Lung microvascular endothelial cell (primary cell): Measurements from ENCODE around the gene HNRNPM. TPM values are rescaled to one million over a fixed set of nuclear protein-coding genes. Genes with fewer than 3 reads are reported as not detected.

Source experiments
- DNase-seq, 2 donors: peaks; one replicate each; pipeline versions ENCODE4 v3.0.0 to v3.0.0-alpha.2; 2010; ENCODE audit warnings: low read depth in 2 of 2
- total RNA-seq: library from RNA; depleted of rRNA; stranded (reverse); fragments of >200 nt; gene quantifications from 2 replicates; pipeline ENCODE4 v1.2.1, GENCODE V29; 2014

Gene HNRNPM
- total RNA-seq, 1 donor from 2014 or later: 45.8 TPM

GRCh38 chr19:8485561-8486371 is 41.0 kb downstream of the HNRNPM start:
- no peak for DNase-seq

DNA sequence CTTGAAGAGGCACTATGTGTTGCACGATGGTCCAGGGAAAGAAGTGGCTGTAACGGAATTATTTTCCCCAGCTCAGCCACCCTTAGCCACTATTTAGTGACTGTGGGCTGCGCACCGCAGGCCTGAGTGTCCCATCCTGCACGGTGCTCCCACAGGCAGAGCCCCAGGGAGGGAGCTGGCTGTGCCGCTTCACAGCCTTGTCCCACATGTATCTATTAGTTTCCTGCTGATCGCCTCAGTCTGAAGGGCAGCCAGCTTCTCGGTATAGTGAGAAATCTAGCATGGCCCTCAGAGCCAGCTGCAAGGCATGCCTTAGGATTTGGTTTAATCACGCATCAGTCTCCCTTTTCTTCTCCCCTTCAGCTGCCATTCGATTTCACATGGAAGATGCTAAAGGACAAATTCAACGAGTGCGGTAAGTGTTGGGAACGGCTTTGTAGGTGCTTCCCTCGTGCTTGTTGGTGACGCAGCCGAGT is 41.9 kb downstream of the HNRNPM start:
- DNase-seq: no peak

DNA sequence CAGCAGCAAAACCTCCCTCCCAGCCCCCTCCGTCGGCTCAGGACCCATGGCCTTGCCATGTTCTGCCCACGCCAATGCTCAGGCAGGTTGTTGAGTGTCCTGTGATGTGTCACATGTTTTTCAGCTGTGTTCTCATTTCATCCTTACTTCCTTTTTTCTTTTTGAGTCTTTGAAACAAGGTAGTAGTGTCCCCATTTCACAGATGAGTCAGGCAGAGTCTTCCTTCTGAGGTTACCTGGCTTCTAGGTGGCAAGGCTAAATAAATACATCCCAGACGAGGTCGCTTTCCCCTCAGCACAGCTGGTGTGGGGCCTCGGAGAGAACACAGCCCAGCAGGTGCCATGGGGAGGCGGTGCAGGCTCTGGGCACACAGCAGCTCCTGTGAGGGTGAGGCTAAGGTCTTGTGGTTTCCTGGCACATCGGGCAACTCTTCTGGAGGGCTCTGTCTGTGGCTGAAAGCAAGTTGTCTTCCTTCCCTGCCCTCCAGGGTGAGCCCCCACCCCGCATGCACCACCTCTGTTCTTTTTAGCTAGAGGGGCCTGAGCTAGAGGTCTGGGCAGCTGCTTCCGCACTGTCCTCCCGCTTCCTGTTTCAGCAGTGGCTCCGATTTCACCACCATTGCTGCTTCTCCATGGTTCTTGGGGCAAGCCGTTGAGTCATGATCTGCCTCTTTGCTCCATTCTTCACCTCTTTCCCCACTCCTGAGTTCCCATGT is 42.5 kb downstream of the HNRNPM start:
- no peak for DNase-seq

- no peak for DNase-seq
Measured at GRCh38 chr19:8488365-8488764, 43.6 kb downstream of the HNRNPM start.

DNA sequence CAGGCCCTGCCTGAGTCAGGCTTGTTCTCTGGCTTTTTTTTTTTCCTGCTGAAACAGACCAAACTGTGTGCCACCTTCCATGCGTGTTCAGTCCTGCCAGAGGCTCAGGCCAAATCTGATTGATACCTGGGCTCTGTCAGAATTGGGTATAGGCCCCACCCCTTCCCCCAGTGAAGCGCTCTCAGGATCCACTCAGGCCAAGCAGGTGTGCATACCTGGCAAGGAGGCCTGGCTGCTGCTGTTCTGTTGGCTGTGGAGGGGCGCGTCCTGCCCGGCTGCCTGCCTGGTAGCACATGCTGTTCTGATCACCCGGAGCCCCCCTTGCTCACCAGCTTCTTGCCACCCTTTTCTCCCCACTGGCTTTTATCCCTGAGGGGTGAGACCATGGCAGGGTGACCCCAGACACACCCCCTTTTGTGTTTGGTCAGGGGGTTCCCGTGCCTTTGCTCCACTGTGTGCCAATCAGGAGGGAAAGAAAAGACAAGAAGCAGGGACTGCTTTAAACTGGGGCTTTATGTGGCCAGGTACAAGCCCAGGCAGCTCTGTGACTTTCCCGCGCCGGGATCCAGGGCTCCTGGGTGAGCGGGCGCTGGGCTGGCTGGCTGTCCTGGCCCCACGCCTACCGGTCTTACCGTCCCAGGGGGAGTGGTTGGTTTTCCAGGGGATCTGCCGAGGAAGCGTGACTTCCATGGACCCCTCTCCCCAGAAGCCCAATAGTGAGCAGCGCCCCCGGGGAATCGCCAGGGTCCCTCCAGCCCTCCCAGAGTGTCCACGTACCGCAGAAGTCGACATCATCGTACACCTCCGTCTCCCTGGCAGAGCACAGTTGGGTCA is 45.0 kb downstream of the HNRNPM start:
- DNase-seq: no peak

GRCh38 chr19:8490395-8490760 is 45.6 kb downstream of the HNRNPM start:
- no peak for DNase-seq

DNA sequence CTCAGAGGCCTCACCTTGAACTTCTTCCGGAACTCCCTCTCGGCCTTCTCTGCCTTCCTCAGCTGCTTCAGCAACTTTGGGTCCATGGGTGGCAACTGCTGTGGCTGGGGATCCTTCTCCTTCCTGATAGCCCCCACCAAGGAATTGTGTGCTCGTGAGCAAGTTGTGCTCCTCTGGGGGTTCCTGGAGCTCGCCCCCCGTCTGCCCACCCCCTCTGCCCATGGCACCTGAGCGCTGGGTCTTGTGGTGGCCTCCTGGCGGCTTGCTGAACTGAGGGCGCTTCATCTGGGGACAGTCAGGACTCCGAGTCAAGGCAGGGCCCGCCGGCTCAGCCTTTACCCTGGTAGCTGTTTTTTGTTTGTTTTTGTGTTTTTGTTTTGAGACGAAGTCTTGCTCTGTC is 46.1 kb downstream of the HNRNPM start:
- DNase-seq: no peak

- no peak for DNase-seq
Measured at GRCh38 chr19:8491574-8491973, 46.8 kb downstream of the HNRNPM start.

DNA sequence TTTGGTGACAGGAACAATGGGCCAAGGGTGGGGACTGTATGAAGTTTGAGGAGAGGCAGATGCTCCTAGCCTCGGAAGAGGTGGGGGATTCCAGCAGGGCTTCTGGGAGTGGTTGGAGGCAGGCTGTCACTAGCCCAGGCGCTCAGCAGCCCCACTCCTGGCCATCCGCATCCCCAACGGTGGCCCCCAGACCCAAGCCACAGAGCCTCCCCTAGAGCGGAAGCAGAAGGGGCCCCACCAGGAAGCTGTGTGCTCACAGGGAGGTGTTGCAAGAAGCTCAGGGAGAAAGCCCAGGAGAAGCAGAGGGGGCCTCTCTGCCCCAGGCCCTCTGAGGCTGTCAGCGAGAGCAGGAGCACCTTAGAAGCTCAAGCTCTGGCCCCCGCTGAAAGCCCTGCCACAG is 49.4 kb downstream of the HNRNPM start:
- no peak for DNase-seq

GRCh38 chr19:8498295-8498694 is 53.5 kb downstream of the HNRNPM start:
- DNase-seq: no peak

DNA sequence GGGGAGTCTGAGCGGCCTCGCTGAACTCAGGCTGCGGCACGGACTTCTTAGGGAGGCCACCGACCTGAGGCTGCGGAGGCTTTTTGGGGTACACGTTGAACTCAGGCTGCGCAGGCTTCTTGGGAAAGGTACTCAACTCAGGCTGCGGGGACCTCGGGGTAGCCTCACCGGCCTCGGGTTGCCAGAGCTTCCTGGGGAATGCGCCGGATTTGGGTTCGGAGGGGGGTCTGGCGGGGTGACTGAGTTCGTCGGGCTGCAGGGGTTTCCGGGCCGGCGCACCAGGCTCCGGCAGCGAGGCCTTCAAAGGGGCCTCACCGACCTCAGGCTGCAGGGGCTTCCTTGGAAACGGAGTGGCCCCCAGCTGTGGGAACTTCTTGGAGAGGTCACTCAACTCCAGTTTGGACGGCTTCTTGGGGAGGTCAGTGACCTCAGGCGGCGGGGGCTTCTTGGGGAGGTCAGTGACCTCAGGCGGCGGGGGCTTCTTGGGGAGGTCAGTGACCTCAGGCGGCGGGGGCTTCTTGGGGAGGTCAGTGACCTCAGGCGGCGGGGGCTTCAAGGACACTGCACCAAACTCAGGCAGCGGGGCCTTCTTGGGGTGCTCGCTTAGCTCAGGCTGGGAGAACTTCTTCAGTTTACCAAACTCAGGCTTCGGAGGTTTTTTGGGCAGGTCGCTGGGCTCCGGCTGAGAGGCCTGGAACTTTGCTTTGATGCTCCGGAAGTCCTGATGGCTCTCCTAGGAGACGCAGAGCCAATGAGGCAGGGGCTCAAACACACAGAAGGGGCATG is 54.5 kb downstream of the HNRNPM start:
- no peak for DNase-seq

DNA sequence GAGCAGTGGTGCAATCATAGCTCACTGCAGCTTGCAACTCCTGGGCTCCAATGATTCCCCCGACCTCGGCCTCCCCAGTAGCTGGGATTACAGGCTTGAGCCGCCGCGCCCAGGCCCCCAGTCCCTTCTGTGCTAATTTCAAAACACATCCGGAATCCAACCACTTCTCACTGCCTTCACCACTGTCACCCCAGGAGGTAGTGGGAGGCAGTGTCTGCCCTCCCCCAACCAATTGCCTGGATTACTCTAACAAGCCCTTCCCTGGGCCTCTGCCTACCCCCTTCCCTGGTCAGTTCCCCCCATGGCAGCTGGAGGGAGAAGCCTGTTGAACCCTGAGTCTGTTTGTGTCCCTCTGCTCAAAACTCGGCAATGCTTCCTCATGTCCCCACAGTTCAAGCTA is 55.4 kb downstream of the HNRNPM start:
- no peak for DNase-seq

GRCh38 chr19:8501516-8501915 is 56.7 kb downstream of the HNRNPM start:
- no peak for DNase-seq

DNA sequence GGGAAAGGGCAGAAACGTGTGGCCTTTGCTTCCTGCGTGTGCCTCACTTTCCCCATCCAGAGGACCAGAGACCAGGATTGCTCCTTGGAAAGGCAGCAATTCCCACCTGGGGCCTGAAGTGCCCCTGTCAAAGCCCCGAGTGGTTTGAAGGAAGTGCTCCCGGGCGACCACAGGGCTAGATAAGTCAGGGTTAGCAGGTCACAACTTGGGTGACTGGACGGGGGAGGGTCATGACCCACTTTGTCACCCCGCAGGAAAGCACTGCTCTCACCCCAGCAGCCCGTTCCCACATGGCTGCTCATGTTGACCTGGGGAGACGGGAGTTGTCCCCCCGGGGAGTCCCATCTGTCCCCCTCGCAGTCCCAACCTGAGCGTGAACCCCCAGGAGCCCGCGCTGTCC is 57.2 kb downstream of the HNRNPM start:
- no peak for DNase-seq

DNA sequence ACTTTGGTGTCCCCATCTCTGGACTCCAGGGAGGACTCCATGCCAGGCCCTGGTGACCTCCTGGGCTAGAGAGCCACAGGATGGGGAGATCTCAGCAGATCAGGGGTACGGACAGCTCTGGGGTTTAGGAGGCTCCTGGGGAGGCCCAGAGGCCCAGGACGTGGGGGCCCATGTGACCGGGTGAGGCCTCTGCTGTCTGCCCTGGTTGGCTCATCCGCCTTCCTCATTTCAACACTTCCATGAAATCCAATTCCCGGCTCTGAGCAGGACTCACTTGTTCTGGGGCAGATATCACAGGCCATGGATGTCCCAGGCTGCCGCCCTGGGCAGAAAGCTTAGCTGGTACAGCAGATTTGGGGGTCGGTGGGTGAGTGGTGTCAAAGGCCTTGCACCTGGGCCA is 58.7 kb downstream of the HNRNPM start:
- DNase-seq: no peak

DNA sequence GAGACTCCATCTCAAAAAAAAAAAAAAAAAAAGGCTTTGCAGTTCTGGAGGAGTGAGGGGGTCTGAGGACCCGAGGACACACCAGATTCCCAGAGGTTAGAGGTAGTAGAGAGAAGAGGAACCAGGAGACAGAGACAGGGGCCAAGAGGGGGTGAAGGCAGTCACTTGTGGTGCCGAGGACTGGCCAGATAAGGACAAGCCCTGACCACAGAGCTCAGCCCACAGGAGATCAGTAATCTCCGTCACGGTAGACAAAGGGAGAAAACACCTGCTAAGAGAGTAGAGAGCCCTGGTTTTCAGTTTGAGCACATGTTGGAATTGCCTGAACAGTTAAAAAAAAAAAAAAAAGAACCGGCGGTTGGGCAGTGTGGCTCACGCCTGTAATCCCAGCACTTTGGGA is 59.4 kb downstream of the HNRNPM start:
- DNase-seq: no peak

DNA sequence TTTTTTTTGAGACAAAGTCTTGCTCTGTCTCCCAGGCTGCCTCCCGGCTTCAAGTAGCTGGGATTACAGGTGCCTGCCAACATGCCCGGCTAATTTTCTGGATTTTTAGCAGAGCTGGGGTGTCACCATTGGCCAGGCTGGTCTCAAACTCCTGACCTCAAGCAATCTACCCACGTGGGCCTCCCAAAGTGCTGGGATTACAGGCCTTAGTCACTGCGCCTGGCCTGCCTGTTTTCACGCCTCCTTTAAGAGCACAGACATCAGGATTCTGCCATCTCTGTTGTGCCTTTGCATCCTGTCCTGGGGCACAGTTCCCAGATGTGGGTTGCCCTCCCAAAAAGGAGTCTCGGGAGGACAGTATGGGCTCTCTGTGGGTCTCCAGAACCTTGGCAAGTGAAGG is 60.1 kb downstream of the HNRNPM start:
- DNase-seq: no peak

DNA sequence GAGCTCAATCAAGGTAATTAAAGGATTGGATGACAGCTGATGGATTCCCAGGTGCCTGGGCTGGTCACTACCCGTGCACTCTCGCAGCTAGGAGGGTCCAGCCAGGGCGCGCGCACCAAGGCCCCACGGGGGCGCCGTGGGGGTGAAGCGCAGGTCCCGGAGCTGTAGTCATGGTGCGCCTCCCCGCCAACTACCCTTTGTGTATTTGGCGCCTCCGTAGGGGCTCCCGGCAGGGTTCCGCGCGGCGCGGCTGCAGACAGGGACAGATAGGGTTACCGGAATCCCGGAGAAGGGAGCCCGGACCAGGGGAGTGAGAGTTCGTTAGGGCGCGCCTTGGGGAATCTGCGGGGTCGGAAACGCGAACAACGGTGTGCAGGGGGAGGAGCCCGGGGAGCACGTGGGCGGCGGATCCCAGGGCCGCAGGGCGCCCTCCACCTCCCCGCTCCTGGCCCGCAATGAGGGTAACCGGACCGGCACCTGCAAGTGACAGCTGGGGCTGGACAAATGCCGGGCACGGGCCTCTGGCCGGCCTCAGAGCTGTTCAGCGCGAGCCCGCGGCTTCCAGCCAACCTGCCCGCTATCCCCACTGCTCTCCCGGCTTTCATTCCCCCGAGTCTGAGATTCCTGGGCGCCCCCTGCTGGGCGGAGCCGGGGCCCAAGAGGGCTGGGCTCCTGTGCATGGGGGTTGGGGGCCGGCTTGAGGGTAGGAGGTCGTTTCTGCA is 61.1 kb downstream of the HNRNPM start:
- peak; percentile 71 to 80 for DNase-seq

GRCh38 chr19:8506402-8506957 is 61.7 kb downstream of the HNRNPM start:
- DNase-seq: no peak

- DNase-seq: no peak
Measured at GRCh38 chr19:8510589-8511115, 65.9 kb downstream of the HNRNPM start.
